H1 (cell line): ENCODE measurements around the gene IQCK. TPM values are rescaled to one million over a fixed set of nuclear protein-coding genes. Genes with fewer than 3 reads are reported as not detected.

Experiments
- CHD7 ChIP-seq: fragments of 300-600 bp; sonication (generic); IDR thresholded peaks from 2 replicates; pipeline ENCODE4 v1.7.1; 2012; ENCODE audit warnings: low read length, moderate library complexity, mild to moderate bottlenecking, inconsistent platforms; ENCODE audit not compliant: insufficient replicate concordance
- GTF2F1 ChIP-seq: IDR thresholded peaks from 2 replicates; pipeline ENCODE4 v1.6.1; 2012; ENCODE audit warnings: low read depth, low read length, improper control_type of control experiment, borderline replicate concordance
- polyA plus RNA-seq, 7 experiments: library from polyadenylated mRNA; depleted of rRNA in 3 of 7; stranded (reverse) in 5 of 7; unstranded in 2 of 7; fragments of >200 nt in 5 of 7; fragments of 200-250 nt in 2 of 7; gene quantifications; 1 replicate in 5 of 7; 2 replicates in 1 of 7; 4 replicates in 1 of 7; pipeline versions ENCODE4 v1.2.1 to v1.2.3, GENCODE V29; 2011 to 2013; ENCODE audit warnings: missing spikeins in 2 of 7, mixed read lengths in 2 of 7
- total RNA-seq: library from RNA; stranded (reverse); fragmentation: NEBNext Ultra II Directional; extraction: Animal tissue kit (Norgen Biotek cat#: 25700); gene quantifications from 2 replicates; pipeline ENCODE4 v1.2.1, GENCODE V29; 2021

IQCK gene
- total and polyA plus RNA-seq, 2 of the 8 experiments (the other 6 are each of a cell fraction or from before 2014, with no cell fraction given) = 6.2 to 9.3 TPM

GRCh38 chr16:19780321-19780720 is 62.2 kb downstream of the IQCK start (continued):
- TF ChIP-seq CHD7 (no peak), GTF2F1 (no peak)
